ENCODE measurements around the gene FGF14.

The FGF14 gene

DNA sequence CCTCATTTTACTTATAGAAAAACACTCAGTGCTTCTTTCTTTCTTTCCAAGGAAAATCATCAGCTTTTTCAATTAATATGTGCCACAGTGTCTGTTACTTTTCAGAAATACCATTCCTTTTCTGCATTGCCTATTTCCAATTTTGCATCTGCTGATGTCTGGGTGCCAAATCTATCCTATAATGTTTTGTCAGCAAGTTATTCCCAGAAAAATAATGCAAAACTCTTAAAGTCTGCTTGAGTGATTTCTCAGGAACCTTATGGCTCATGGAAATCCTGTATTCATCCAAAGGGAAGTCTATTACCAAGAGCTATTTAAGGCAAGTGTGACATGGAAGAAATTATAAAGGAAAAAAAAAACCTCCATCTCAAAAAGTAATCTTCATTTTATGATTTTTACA is 224.4 kb downstream of the FGF14 start:
- H3K9ac ChIP-seq (ENCODE audit: low read depth, low read length, poor library complexity): no peak overlapping the region
- H3K9me3 ChIP-seq (replicated peaks in 1 of 2; ENCODE audit: control insufficient read depth in 2 of 2, insufficient read depth in 1 of 2, low read depth in 1 of 2, low read length in 2 of 2): no peaks in the 10 kb centered on the region
- H3K36me3 ChIP-seq (replicated peaks in 1 of 2; ENCODE audit: control insufficient read depth in 2 of 2, insufficient read depth in 2 of 2, low read length in 2 of 2): no peaks in the 10 kb centered on the region
- no peak overlapping the region for H3K23ac ChIP-seq (ENCODE audit: low read depth, low read length, poor library complexity)
- no peak overlapping the region for H4K91ac ChIP-seq (ENCODE audit: low read depth, low read length, poor library complexity)
- H3K4me1 ChIP-seq (ENCODE audit: control insufficient read depth in 2 of 2, insufficient read depth in 1 of 2, low read depth in 1 of 2, low read length in 2 of 2): peaks cover 0 to 4% of the 10 kb centered on the region in 2 donors
- H2BK12ac ChIP-seq (ENCODE audit: low read length): no peak overlapping the region
- no peak overlapping the region for H3K18ac ChIP-seq (ENCODE audit: low read length)
- H3K14ac ChIP-seq (ENCODE audit: low read length): no peak overlapping the region
- no peak overlapping the region for H2BK5ac ChIP-seq (ENCODE audit: low read length)
- no peak overlapping the region for H3K4ac ChIP-seq (ENCODE audit: low read length)
- H3K79me1 ChIP-seq (ENCODE audit: low read depth, low read length): no peaks in the 10 kb centered on the region
- no peak for DNase-seq (ENCODE audit: low spot score)
- no peaks in the 10 kb centered on the region for H3K27me3 ChIP-seq (ENCODE audit: control insufficient read depth in 3 of 3, insufficient read depth in 3 of 3, low read depth in 1 of 3, low read length in 3 of 3)
- H2BK120ac ChIP-seq (ENCODE audit: low read depth, low read length): no peak overlapping the region
- no peak overlapping the region for H2AFZ ChIP-seq (ENCODE audit: low read length)
- no peak overlapping the region for H3K4me2 ChIP-seq (ENCODE audit: insufficient read depth, low read length, poor library complexity, severe bottlenecking)
- H3K27ac ChIP-seq (replicated peaks; ENCODE audit: low read length): no peak overlapping the region
- H4K8ac ChIP-seq (ENCODE audit: low read depth, low read length): no peak overlapping the region
- no peak overlapping the region for H2BK15ac ChIP-seq (ENCODE audit: low read length)
- no peak overlapping the region for H3K4me3 ChIP-seq (ENCODE audit: low read length in 2 of 2)
- no peak overlapping the region for H2AK5ac ChIP-seq (ENCODE audit: low read depth, low read length)

DNA sequence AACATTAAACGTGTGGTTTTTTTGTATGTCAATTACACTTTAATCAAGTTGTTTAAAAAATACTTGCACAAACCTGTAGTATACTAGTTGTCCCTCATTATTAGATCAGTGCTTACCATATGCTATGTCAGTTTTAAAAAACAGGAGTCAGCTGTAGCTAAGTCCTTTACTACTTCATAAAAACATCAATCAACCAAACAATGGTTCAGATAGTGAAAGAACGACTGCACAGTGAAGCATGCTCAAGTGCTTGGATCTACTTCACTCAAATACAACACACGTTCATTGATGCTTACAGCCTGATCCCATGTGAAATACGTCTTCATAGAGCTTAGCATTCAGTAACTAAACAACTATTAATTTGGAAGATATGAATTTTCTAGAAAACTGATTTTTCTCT is 225.0 kb downstream of the FGF14 start:
- no CpG with 5 or more reads among the region's 4 CpGs for WGBS, 2 donors (ENCODE audit: extremely low coverage in 2 of 2, insufficient read length in 2 of 2, insufficient replicate concordance in 1 of 2)
- Histone ChIP-seq H2AFZ (ENCODE audit: low read length) (no peak overlapping the region), H2BK12ac (ENCODE audit: low read length) (no peak overlapping the region), H3K23ac (ENCODE audit: low read depth, low read length, poor library complexity) (no peak overlapping the region), H3K27ac (replicated peaks; ENCODE audit: low read length) (no peak overlapping the region), H3K14ac (ENCODE audit: low read length) (no peak overlapping the region), H3K4me3 (ENCODE audit: low read length in 2 of 2) (no peak overlapping the region), H2BK120ac (ENCODE audit: low read depth, low read length) (no peak overlapping the region), H2BK5ac (ENCODE audit: low read length) (no peak overlapping the region), H3K9ac (ENCODE audit: low read depth, low read length, poor library complexity) (no peak overlapping the region), H3K27me3 (ENCODE audit: control insufficient read depth in 3 of 3, insufficient read depth in 3 of 3, low read depth in 1 of 3, low read length in 3 of 3) (no peaks in the 10 kb centered on the region), H3K9me3 (replicated peaks in 1 of 2; ENCODE audit: control insufficient read depth in 2 of 2, insufficient read depth in 1 of 2, low read depth in 1 of 2, low read length in 2 of 2) (no peaks in the 10 kb centered on the region), H2AK5ac (ENCODE audit: low read depth, low read length) (no peak overlapping the region), H3K4me2 (ENCODE audit: insufficient read depth, low read length, poor library complexity, severe bottlenecking) (no peak overlapping the region), H3K18ac (ENCODE audit: low read length) (no peak overlapping the region), H3K4ac (ENCODE audit: low read length) (no peak overlapping the region), H3K79me1 (ENCODE audit: low read depth, low read length) (no peaks in the 10 kb centered on the region), H4K8ac (ENCODE audit: low read depth, low read length) (no peak overlapping the region), H3K36me3 (replicated peaks in 1 of 2; ENCODE audit: control insufficient read depth in 2 of 2, insufficient read depth in 2 of 2, low read length in 2 of 2) (no peaks in the 10 kb centered on the region), H4K91ac (ENCODE audit: low read depth, low read length, poor library complexity) (no peak overlapping the region), H2BK15ac (ENCODE audit: low read length) (no peak overlapping the region), H3K4me1 (ENCODE audit: control insufficient read depth in 2 of 2, insufficient read depth in 1 of 2, low read depth in 1 of 2, low read length in 2 of 2) (peaks cover 0 to 4% of the 10 kb centered on the region in 2 donors)
- DNase-seq (ENCODE audit: low spot score): no peak

DNA sequence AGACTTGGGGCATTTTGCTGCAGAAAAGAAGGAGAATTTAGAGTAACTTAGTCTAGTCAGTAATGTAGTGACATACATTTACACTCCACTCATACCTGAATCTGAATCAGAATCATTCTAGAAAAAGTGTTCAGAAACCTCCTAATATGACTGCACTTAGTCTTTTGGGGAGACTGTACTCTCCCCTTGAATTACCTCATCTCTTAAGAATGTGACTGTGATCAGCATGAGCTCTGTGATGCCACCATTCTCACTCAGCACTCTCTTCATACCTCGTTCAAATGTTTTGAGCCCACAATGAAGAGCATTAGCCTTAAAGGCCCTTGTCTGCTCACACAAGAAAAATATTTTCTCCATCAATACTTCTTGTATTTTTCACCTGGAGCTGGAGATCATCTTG is 229.4 kb downstream of the FGF14 start:
- Histone ChIP-seq H3K4me1 (ENCODE audit: control insufficient read depth in 2 of 2, insufficient read depth in 1 of 2, low read depth in 1 of 2, low read length in 2 of 2) (peaks cover 1 to 4% of the 10 kb centered on the region in 2 donors), H3K27me3 (ENCODE audit: control insufficient read depth in 3 of 3, insufficient read depth in 3 of 3, low read depth in 1 of 3, low read length in 3 of 3) (no peaks in the 10 kb centered on the region), H2BK12ac (ENCODE audit: low read length) (no peak overlapping the region), H3K9me3 (replicated peaks in 1 of 2; ENCODE audit: control insufficient read depth in 2 of 2, insufficient read depth in 1 of 2, low read depth in 1 of 2, low read length in 2 of 2) (no peaks in the 10 kb centered on the region), H3K18ac (ENCODE audit: low read length) (no peak overlapping the region), H4K91ac (ENCODE audit: low read depth, low read length, poor library complexity) (no peak overlapping the region), H3K4me3 (ENCODE audit: low read length in 2 of 2) (no peak overlapping the region), H3K9ac (ENCODE audit: low read depth, low read length, poor library complexity) (no peak overlapping the region), H3K36me3 (replicated peaks in 1 of 2; ENCODE audit: control insufficient read depth in 2 of 2, insufficient read depth in 2 of 2, low read length in 2 of 2) (no peaks in the 10 kb centered on the region), H2BK15ac (ENCODE audit: low read length) (no peak overlapping the region), H3K23ac (ENCODE audit: low read depth, low read length, poor library complexity) (no peak overlapping the region), H2AFZ (ENCODE audit: low read length) (no peak overlapping the region), H2BK120ac (ENCODE audit: low read depth, low read length) (no peak overlapping the region), H3K14ac (ENCODE audit: low read length) (no peak overlapping the region), H3K79me1 (ENCODE audit: low read depth, low read length) (no peaks in the 10 kb centered on the region), H3K4ac (ENCODE audit: low read length) (no peak overlapping the region), H2BK5ac (ENCODE audit: low read length) (no peak overlapping the region), H3K27ac (replicated peaks; ENCODE audit: low read length) (no peak overlapping the region), H3K4me2 (ENCODE audit: insufficient read depth, low read length, poor library complexity, severe bottlenecking) (no peak overlapping the region), H2AK5ac (ENCODE audit: low read depth, low read length) (no peak overlapping the region), H4K8ac (ENCODE audit: low read depth, low read length) (no peak overlapping the region)
- no peak for DNase-seq (ENCODE audit: low spot score)
- WGBS, 2 donors (ENCODE audit: extremely low coverage in 2 of 2, insufficient read length in 2 of 2, insufficient replicate concordance in 1 of 2): no CpG with 5 or more reads among the region's 1 CpG

DNA sequence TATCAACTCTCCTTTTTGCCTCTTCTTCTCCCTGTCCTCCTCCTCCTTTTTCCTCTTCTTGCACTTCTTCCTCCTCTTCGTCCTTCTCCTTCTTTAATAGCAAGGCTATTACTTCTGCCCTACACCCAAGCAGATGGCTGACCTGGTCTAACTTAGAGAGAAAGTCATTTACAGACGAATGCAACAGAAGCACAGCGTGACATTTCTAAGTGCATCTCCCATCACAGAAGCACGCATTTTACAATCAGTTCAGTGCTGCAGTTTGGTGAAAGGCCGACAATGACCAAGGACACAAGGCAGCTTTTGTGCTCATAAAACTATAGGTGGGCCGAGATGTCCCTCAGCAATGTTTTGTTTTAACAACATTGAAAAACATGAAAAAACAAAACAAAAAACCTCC is 231.5 kb downstream of the FGF14 start:
- no peak overlapping the region for H2BK120ac ChIP-seq (ENCODE audit: low read depth, low read length)
- H3K27ac ChIP-seq (replicated peaks; ENCODE audit: low read length): no peak overlapping the region
- H4K8ac ChIP-seq (ENCODE audit: low read depth, low read length): no peak overlapping the region
- H3K14ac ChIP-seq (ENCODE audit: low read length): no peak overlapping the region
- H4K91ac ChIP-seq (ENCODE audit: low read depth, low read length, poor library complexity): no peak overlapping the region
- no peaks in the 10 kb centered on the region for H3K36me3 ChIP-seq (replicated peaks in 1 of 2; ENCODE audit: control insufficient read depth in 2 of 2, insufficient read depth in 2 of 2, low read length in 2 of 2)
- H3K23ac ChIP-seq (ENCODE audit: low read depth, low read length, poor library complexity): no peak overlapping the region
- no peak overlapping the region for H2BK5ac ChIP-seq (ENCODE audit: low read length)
- WGBS, 2 donors (ENCODE audit: extremely low coverage in 2 of 2, insufficient read length in 2 of 2, insufficient replicate concordance in 1 of 2): no CpG with 5 or more reads among the region's 6 CpGs
- H3K4me3 ChIP-seq (ENCODE audit: low read length in 2 of 2): no peak overlapping the region
- DNase-seq (ENCODE audit: low spot score): no peak
- no peak overlapping the region for H2BK15ac ChIP-seq (ENCODE audit: low read length)
- no peaks in the 10 kb centered on the region for H3K27me3 ChIP-seq (ENCODE audit: control insufficient read depth in 3 of 3, insufficient read depth in 3 of 3, low read depth in 1 of 3, low read length in 3 of 3)
- peaks cover 0 to 1% of the 10 kb centered on the region in 2 donors for H3K4me1 ChIP-seq (ENCODE audit: control insufficient read depth in 2 of 2, insufficient read depth in 1 of 2, low read depth in 1 of 2, low read length in 2 of 2)
- no peaks in the 10 kb centered on the region for H3K79me1 ChIP-seq (ENCODE audit: low read depth, low read length)
- H3K18ac ChIP-seq (ENCODE audit: low read length): no peak overlapping the region
- no peak overlapping the region for H2AK5ac ChIP-seq (ENCODE audit: low read depth, low read length)
- H3K4ac ChIP-seq (ENCODE audit: low read length): no peak overlapping the region
- H3K9ac ChIP-seq (ENCODE audit: low read depth, low read length, poor library complexity): peak overlapping the region; percentile 6
- no peak overlapping the region for H2BK12ac ChIP-seq (ENCODE audit: low read length)
- H3K4me2 ChIP-seq (ENCODE audit: insufficient read depth, low read length, poor library complexity, severe bottlenecking): no peak overlapping the region
- H2AFZ ChIP-seq (ENCODE audit: low read length): no peak overlapping the region
- no peaks in the 10 kb centered on the region for H3K9me3 ChIP-seq (replicated peaks in 1 of 2; ENCODE audit: control insufficient read depth in 2 of 2, insufficient read depth in 1 of 2, low read depth in 1 of 2, low read length in 2 of 2)

All from neuronal stem cell (in vitro differentiated cells).